PC-9 (cell line): Measurements from ENCODE around the gene ZCCHC14. TPM values are rescaled to one million over a fixed set of nuclear protein-coding genes. Genes with fewer than 3 reads are reported as not detected.

Experiments
- BruUV-seq: library from RNA; stranded (reverse); fragments of 400-500 nt; replicated peaks from 2 replicates; lab custom pipeline; 2021; lab: Mats Ljungman, UMichigan
- CTCF ChIA-PET: fragments of 300-600 bp; sonication (Branson Sonifier 250); formaldehyde crosslinking; loops from one replicate; lab custom pipeline; 2022; ENCODE audit warnings: antibody characterized with exemption; lab: Charles Lee
- POLR2A ChIA-PET: fragments of 300-600 bp; sonication (Branson Sonifier 250); formaldehyde crosslinking; loops from one replicate; lab custom pipeline; 2022; ENCODE audit warnings: antibody characterized with exemption; ENCODE audit not compliant: unreplicated experiment; lab: Charles Lee
- DNase-seq, 2 experiments: peaks; one replicate each; pipeline versions ENCODE4 v3.0.0 to v3.0.0-alpha.2; 2015 to 2022; ENCODE audit warnings: mixed read lengths in 1 of 2
- H2AFZ ChIP-seq: fragments of 200-600 bp; sonication (generic); 2 replicates; pipeline ENCODE4 v1.8.1; 2017; ENCODE audit warnings: antibody characterized with exemption
- H3F3A ChIP-seq: fragments of 200-600 bp; sonication (generic); 2 replicates; pipeline ENCODE4 v1.8.1; 2017; ENCODE audit warnings: antibody characterized with exemption, mild to moderate bottlenecking, low read depth; ENCODE audit not compliant: insufficient read depth
- H3K27ac ChIP-seq: fragments of 200-600 bp; sonication (generic); 2 replicates; pipeline ENCODE4 v1.6.1; 2016; ENCODE audit warnings: mixed run types
- H3K27me3 ChIP-seq: fragments of 200-600 bp; sonication (generic); 2 replicates; pipeline ENCODE4 v1.6.1; 2016; ENCODE audit warnings: low read depth, mixed run types; ENCODE audit not compliant: insufficient read depth
- H3K36me3 ChIP-seq: fragments of 200-600 bp; sonication (generic); 2 replicates; pipeline ENCODE4 v1.6.1; 2016; ENCODE audit warnings: low read depth, mixed run types
- H3K4me1 ChIP-seq: fragments of 200-600 bp; sonication (generic); replicated peaks from 2 replicates; pipeline ENCODE4 v1.6.1; 2016; ENCODE audit warnings: mixed run types; ENCODE audit not compliant: insufficient read depth
- H3K4me2 ChIP-seq: fragments of 200-600 bp; sonication (generic); 2 replicates; pipeline ENCODE4 v1.6.1; 2017; ENCODE audit warnings: mixed run types
- H3K4me3 ChIP-seq: fragments of 200-600 bp; sonication (generic); 2 replicates; pipeline ENCODE4 v1.6.1; 2016; ENCODE audit warnings: mixed run types
- H3K79me2 ChIP-seq: fragments of 200-600 bp; sonication (generic); 2 replicates; pipeline ENCODE4 v1.6.1; 2017; ENCODE audit warnings: low read depth, mixed run types
- H3K9me2 ChIP-seq: fragments of 200-600 bp; sonication (generic); 2 replicates; pipeline ENCODE4 v1.8.1; 2017; ENCODE audit warnings: mild to moderate bottlenecking; ENCODE audit not compliant: insufficient read depth
- H3K9me3 ChIP-seq: fragments of 200-600 bp; sonication (generic); 2 replicates; pipeline ENCODE4 v1.8.1; 2016; ENCODE audit warnings: low read depth; ENCODE audit not compliant: insufficient read depth
- H4K20me1 ChIP-seq: fragments of 200-600 bp; sonication (generic); 2 replicates; pipeline ENCODE4 v1.8.1; 2017; ENCODE audit not compliant: insufficient read depth
- CTCF ChIP-seq: fragments of 200-600 bp; sonication (generic); conservative IDR thresholded peaks from 2 replicates; pipeline ENCODE4 v1.6.1; 2017; ENCODE audit warnings: mixed run types, antibody characterized with exemption, mild to moderate bottlenecking, moderate library complexity
- EZH2 ChIP-seq: fragments of 200-600 bp; sonication (generic); IDR thresholded peaks from 2 replicates; pipeline ENCODE4 v1.8.0; 2017; ENCODE audit warnings: antibody characterized with exemption, low read depth
- intact Hi-C: fragments of 100-400 bp; cut with micrococcal nuclease; formaldehyde crosslinking; loops from one replicate; pipeline ENCODE4 v1.10.0; 2022; ENCODE audit not compliant: unreplicated experiment
- total RNA-seq: library from RNA; stranded (reverse); gene quantifications from 2 replicates; pipeline ENCODE4 v1.2.3, GENCODE V29; 2021

ZCCHC14 gene
- total RNA-seq, 1 experiment from 2014 or later = 17.9 TPM

- intact Hi-C loops = no loop called here
- no peaks in the 10 kb centered on the region for H3K79me2 ChIP-seq
- ChIA-PET POLR2A (no interaction called here), CTCF (no interaction called here)
- no peaks in the 10 kb centered on the region for H3K9me2 ChIP-seq
- BruUV-seq = no TSS peak
- TF ChIP-seq EZH2 (no peak), CTCF (no peak)
- peaks cover 100% of the 10 kb centered on the region for H3K27me3 ChIP-seq
- H3K36me3 ChIP-seq = no peaks in the 10 kb centered on the region
- no peaks in the 10 kb centered on the region for H3K4me1 ChIP-seq
- H4K20me1 ChIP-seq = no peaks in the 10 kb centered on the region
- H3F3A ChIP-seq = no peaks in the 10 kb centered on the region
- H3K4me3 ChIP-seq = no peak overlapping the region
- H3K4me2 ChIP-seq = no peak overlapping the region
- no peaks in the 10 kb centered on the region; the same call in 1 of the 2 replicates for H3K9me3 ChIP-seq
- no peak overlapping the region for H3K27ac ChIP-seq
- H2AFZ ChIP-seq = no peak overlapping the region
- DNase-seq = no peak
Measured at GRCh38 chr16:87540897-87541146, 48.0 kb upstream of the ZCCHC14 start.

DNA sequence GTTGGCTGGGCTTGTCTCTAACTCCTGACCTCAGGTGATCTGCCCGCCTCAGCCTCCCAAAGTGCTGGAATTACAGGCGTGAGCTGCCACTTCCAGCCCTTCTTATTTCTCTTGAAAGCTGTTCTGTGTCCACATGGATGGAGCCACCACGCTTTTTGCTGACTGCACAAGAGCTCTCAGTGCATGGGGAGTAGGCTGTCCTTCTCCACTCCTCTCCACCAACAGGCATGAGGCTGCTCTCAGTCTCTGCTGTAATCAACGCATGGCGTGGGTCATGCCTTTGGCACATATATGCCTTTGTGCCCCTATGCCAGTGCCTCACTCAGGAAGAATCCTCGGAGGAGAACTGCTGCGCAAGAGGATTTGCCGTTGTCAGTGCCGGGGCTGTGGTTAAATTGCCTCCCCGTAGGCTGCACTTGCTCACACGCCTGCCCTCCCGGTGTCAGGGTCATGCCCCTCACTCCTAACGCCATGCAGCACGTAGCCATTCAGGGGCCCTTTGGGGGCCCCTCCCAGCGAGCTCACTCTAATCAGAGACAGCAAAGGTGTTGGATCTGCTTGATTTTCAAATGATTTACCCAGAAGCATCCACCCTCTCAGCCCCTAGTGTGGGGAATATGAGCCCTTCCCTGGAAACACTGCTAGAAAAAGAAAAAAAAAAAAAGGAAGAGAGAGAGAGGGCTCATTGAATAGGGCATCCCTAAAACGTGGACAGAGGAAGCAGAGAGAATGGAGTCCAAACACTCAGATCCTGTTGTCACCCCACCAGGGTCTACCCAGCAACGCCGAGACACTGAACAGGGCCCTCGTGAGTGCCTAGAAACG, 47.5 kb upstream of the ZCCHC14 start:
- DNase-seq = no peak
- H3K9me2 ChIP-seq = no peaks in the 10 kb centered on the region
- H3K4me3 ChIP-seq = no peak overlapping the region
- H3K27me3 ChIP-seq = peaks cover 100% of the 10 kb centered on the region
- H3K36me3 ChIP-seq = no peaks in the 10 kb centered on the region
- no peak overlapping the region for H3K4me2 ChIP-seq
- BruUV-seq = no TSS peak
- no peaks in the 10 kb centered on the region for H4K20me1 ChIP-seq
- H3F3A ChIP-seq = no peaks in the 10 kb centered on the region
- ChIA-PET CTCF (no interaction called here), POLR2A (no interaction called here)
- H3K27ac ChIP-seq = no peak overlapping the region
- peaks cover 3% of the 10 kb centered on the region; the same call in 1 of the 2 replicates for H3K9me3 ChIP-seq
- TF ChIP-seq CTCF = no peak
- no peak for TF ChIP-seq EZH2
- intact Hi-C loops = no loop called here
- H3K79me2 ChIP-seq = no peaks in the 10 kb centered on the region
- no peaks in the 10 kb centered on the region for H3K4me1 ChIP-seq
- no peak overlapping the region for H2AFZ ChIP-seq

- no peak overlapping the region for H3K4me3 ChIP-seq
- H4K20me1 ChIP-seq = no peaks in the 10 kb centered on the region
- intact Hi-C loops = no loop called here
- peaks cover 4% of the 10 kb centered on the region; the same call in 1 of the 2 replicates for H3K9me3 ChIP-seq
- H3K4me1 ChIP-seq = no peaks in the 10 kb centered on the region
- H3K9me2 ChIP-seq = no peaks in the 10 kb centered on the region
- H3K36me3 ChIP-seq = no peaks in the 10 kb centered on the region
- no peak overlapping the region for H3K4me2 ChIP-seq
- H2AFZ ChIP-seq = no peak overlapping the region
- H3K79me2 ChIP-seq = no peaks in the 10 kb centered on the region
- DNase-seq = no peak
- H3K27me3 ChIP-seq = peaks cover 100% of the 10 kb centered on the region
- BruUV-seq = no TSS peak
- H3F3A ChIP-seq = no peaks in the 10 kb centered on the region
- no peak overlapping the region for H3K27ac ChIP-seq
- ChIA-PET POLR2A (no interaction called here), CTCF (interaction anchor here (0.6 kb wide), 1 partner anchor 773 kb away, joined by 3 read pairs; no protein-coding TSS in a partner anchor)
- no peak for TF ChIP-seq CTCF
- no peak for TF ChIP-seq EZH2
Measured at GRCh38 chr16:87539113-87539512, 46.3 kb upstream of the ZCCHC14 start.
